Measurements from ENCODE around the gene GPS1.

Gene GPS1

GRCh38 chr17:82081546-82081945, 29.8 kb downstream of the GPS1 start:
- DNase-seq, result no peak

- no peak for DNase-seq
Measured at GRCh38 chr17:82081966-82082365, 30.3 kb downstream of the GPS1 start.

GRCh38 chr17:82082456-82082855, 30.8 kb downstream of the GPS1 start:
- no peak for DNase-seq

GRCh38 chr17:82083009-82083408, 31.3 kb downstream of the GPS1 start:
- no peak for DNase-seq

- no peak for DNase-seq
Measured at GRCh38 chr17:82083533-82084359, 32.0 kb downstream of the GPS1 start.

GRCh38 chr17:82084373-82085030, 32.8 kb downstream of the GPS1 start:
- no peak for DNase-seq

GRCh38 chr17:82085031-82085861, 33.5 kb downstream of the GPS1 start:
- no peak for DNase-seq

GRCh38 chr17:82085931-82086764, 34.5 kb downstream of the GPS1 start:
- no peak for DNase-seq

GRCh38 chr17:82086941-82087906, 35.5 kb downstream of the GPS1 start:
- DNase-seq, result no peak

- no peak for DNase-seq
Measured at GRCh38 chr17:82087961-82088837, 36.5 kb downstream of the GPS1 start.

GRCh38 chr17:82088838-82089722, 37.4 kb downstream of the GPS1 start:
- no peak for DNase-seq

- DNase-seq, result no peak
Measured at GRCh38 chr17:82089723-82090548, 38.2 kb downstream of the GPS1 start.

GRCh38 chr17:82090549-82091263, 39.0 kb downstream of the GPS1 start:
- no peak for DNase-seq

- DNase-seq, result no peak
Measured at GRCh38 chr17:82091264-82092066, 39.8 kb downstream of the GPS1 start.

GRCh38 chr17:82092094-82092586, 40.4 kb downstream of the GPS1 start:
- no peak for DNase-seq

- DNase-seq, result no peak
Measured at GRCh38 chr17:82092628-82092994, 40.9 kb downstream of the GPS1 start.

Data from NCI-H524 (cell line).